ENCODE results near the gene WDR17. TPM values are rescaled to one million over a fixed set of nuclear protein-coding genes. Genes with fewer than 3 reads are reported as not detected.

Gene WDR17
- total and polyA plus RNA-seq, 2 of the 8 experiments (the other 6 are each of a cell fraction or from before 2014, with no cell fraction given) = 1.4 to 3.3 TPM

DNA sequence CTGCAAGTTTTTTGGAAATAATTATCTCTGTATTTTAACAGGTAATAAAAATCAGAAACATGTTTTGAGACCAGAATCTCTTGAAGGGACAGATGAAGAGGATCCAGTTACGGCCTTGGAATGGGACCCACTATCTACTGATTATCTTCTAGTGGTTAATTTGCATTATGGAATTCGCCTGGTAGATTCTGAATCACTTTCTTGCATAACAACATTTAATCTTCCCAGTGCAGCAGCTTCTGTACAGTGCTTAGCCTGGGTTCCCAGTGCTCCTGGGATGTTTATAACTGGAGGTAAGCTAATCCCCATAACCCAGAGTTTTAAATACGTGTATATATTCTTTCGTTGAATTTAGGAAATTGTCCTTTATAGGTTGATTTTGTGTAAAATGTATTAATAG, 59.4 kb downstream of the WDR17 start:
- H3K4ac ChIP-seq (replicated peaks; ENCODE audit: insufficient read length, low read depth, low read length) = no peak overlapping the region
- FAIRE-seq (no peak), DNase-seq (ENCODE audit: low read depth in 1 of 2, low spot score in 2 of 2) (no peak)
- H2BK20ac ChIP-seq (ENCODE audit: low read length) = no peak overlapping the region
- H2BK120ac ChIP-seq (replicated peaks; ENCODE audit: low read depth, low read length) = no peak overlapping the region
- no peaks in the 10 kb centered on the region for H3K79me1 ChIP-seq (ENCODE audit: low read depth, low read length)
- H3K18ac ChIP-seq (ENCODE audit: extremely low read depth, low read length) = no peak overlapping the region
- H3K23ac ChIP-seq (ENCODE audit: insufficient read length) = no peak overlapping the region
- no peaks in the 10 kb centered on the region for H3K27me3 ChIP-seq (replicated peaks in 1 of 4; ENCODE audit: control insufficient read depth in 3 of 4, extremely low read depth in 1 of 4, insufficient read depth in 3 of 4, low read length in 3 of 4)
- CTCF ChIA-PET (ENCODE audit: partially characterized antibody) = interaction anchor here (0.6 to 2.8 kb wide), 5 partner anchors 10 to 569 kb away, joined by 3 to 10 read pairs (median 3); no protein-coding TSS in a partner anchor
- H3K23me2 ChIP-seq (ENCODE audit: low read depth, low read length) = no peaks in the 10 kb centered on the region
- H4K8ac ChIP-seq (ENCODE audit: extremely low read depth, insufficient read depth, low read length) = no peak overlapping the region
- H3K27ac ChIP-seq (ENCODE audit: low read depth, low read length) = no peak overlapping the region
- H2BK15ac ChIP-seq (ENCODE audit: low read length) = no peak overlapping the region
- H3K4me1 ChIP-seq (replicated peaks in 1 of 4; ENCODE audit: control insufficient read depth in 3 of 4, insufficient read depth in 4 of 4, low read length in 3 of 4) = no peaks in the 10 kb centered on the region
- no peak overlapping the region for H2BK5ac ChIP-seq (ENCODE audit: low read depth, low read length)
- no peaks in the 10 kb centered on the region for H3K9me3 ChIP-seq (ENCODE audit: insufficient read depth in 2 of 2, low read depth in 1 of 2, low read length in 1 of 2)
- no peak overlapping the region for H2AK5ac ChIP-seq (ENCODE audit: low read depth, low read length)
- no peak overlapping the region for H2AFZ ChIP-seq (ENCODE audit: low read length)
- no peak overlapping the region for H3K9ac ChIP-seq (replicated peaks in 1 of 4; ENCODE audit: extremely low read depth in 1 of 4, low read depth in 3 of 4, low read length in 3 of 4)
- H3K4me2 ChIP-seq (ENCODE audit: insufficient read depth in 1 of 2, low read depth in 2 of 2, low read length in 2 of 2) = no peak overlapping the region
- no peaks in the 10 kb centered on the region for H3K36me3 ChIP-seq (ENCODE audit: control insufficient read depth in 2 of 4, insufficient read depth in 4 of 4, low read length in 3 of 4)
- H4K20me1 ChIP-seq (replicated peaks in 1 of 2; ENCODE audit: control insufficient read depth in 1 of 2, insufficient read depth in 2 of 2, low read length in 2 of 2) = no peaks in the 10 kb centered on the region
- H3K56ac ChIP-seq (replicated peaks; ENCODE audit: insufficient read length, low read depth, low read length) = no peak overlapping the region
- POLR2A ChIA-PET (ENCODE audit: partially characterized antibody) = no interaction called here
- no peak overlapping the region for H3K4me3 ChIP-seq (ENCODE audit: extremely low read depth in 1 of 4, insufficient read depth in 2 of 4, low read depth in 3 of 4, low read length in 4 of 4)
- H4K91ac ChIP-seq (replicated peaks; ENCODE audit: insufficient read length, low read length) = no peak overlapping the region
- 86% methylated on average over 4 of the region's 4 CpGs; no CpG with 5 or more reads in 1 of the 2 experiments for WGBS, 2 experiments (ENCODE audit: extremely low coverage in 1 of 2, insufficient coverage in 1 of 2, insufficient read length in 1 of 2, insufficient replicate concordance in 2 of 2, low coverage in 1 of 2, low lambda C conversion rate in 2 of 2, missing lambda C conversion rate in 1 of 2)
- H2BK12ac ChIP-seq (ENCODE audit: low read depth, low read length) = no peak overlapping the region
- H3K79me2 ChIP-seq (ENCODE audit: control insufficient read depth in 1 of 2, insufficient read depth in 2 of 2, low read length in 2 of 2) = no peaks in the 10 kb centered on the region
- no peak overlapping the region for H4K5ac ChIP-seq (ENCODE audit: insufficient read length, low read depth, low read length)
- H3K14ac ChIP-seq (ENCODE audit: insufficient read length) = no peak overlapping the region
- TF ChIP-seq ASH2L (IDR thresholded peaks at IDR 0.05; ENCODE audit: low read length) = no peak
- TF ChIP-seq NRF1 (IDR thresholded peaks at IDR 0.05; ENCODE audit: low read depth, low read length) = no peak
- TF ChIP-seq TEAD4 (IDR thresholded peaks at IDR 0.05; ENCODE audit: low read depth, low read length) = no peak
- TF ChIP-seq TAF7 (optimal IDR thresholded peaks at IDR 0.05; ENCODE audit: borderline replicate concordance, low read depth, low read length) = no peak
- TF ChIP-seq SIX5 (IDR thresholded peaks at IDR 0.05; ENCODE audit: low read depth, low read length) = no peak
- TF ChIP-seq BACH1 (IDR thresholded peaks at IDR 0.05; ENCODE audit: low read length) = no peak
- TF ChIP-seq CTBP2 (IDR thresholded peaks at IDR 0.05; ENCODE audit: borderline replicate concordance, insufficient read depth, insufficient read length, low read length) = no peak
- no peak for TF ChIP-seq TAF1 (IDR thresholded peaks at IDR 0.05; ENCODE audit: low read depth, low read length)
- TF ChIP-seq EZH2 (IDR thresholded peaks at IDR 0.05; ENCODE audit: low read depth, low read length, severe bottlenecking) = no peak
- TF ChIP-seq SUZ12 (IDR thresholded peaks at IDR 0.05; ENCODE audit: low read length) = no peak
- no peak for TF ChIP-seq CREB1 (IDR thresholded peaks at IDR 0.05)
- TF ChIP-seq RBBP5 (IDR thresholded peaks at IDR 0.05; ENCODE audit: borderline replicate concordance, low read depth, low read length) = no peak
- no peak for TF ChIP-seq SP4 (IDR thresholded peaks at IDR 0.05; ENCODE audit: low read length)
- no peak for TF ChIP-seq HDAC6 (IDR thresholded peaks at IDR 0.05; ENCODE audit: low read depth, low read length)
- TF ChIP-seq, protein P1, sequence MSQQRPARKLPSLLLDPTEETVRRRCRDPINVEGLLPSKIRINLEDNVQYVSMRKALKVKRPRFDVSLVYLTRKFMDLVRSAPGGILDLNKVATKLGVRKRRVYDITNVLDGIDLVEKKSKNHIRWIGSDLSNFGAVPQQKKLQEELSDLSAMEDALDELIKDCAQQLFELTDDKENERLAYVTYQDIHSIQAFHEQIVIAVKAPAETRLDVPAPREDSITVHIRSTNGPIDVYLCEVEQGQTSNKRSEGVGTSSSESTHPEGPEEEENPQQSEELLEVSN (IDR thresholded peaks at IDR 0.05) = no peak
